ENCODE measurements around the gene GJB3.

GJB3 gene

GRCh38 chr1:34777519-34778321, 3.3 kb upstream of the GJB3 start:
- no peaks in the 10 kb centered on the region for H3K36me3 ChIP-seq (ENCODE audit: insufficient read depth, low read length)
- 0 out of 2 replicates have a peak, but pooled peaks cover 6% of the 10 kb centered on the region for H3K4me1 ChIP-seq (ENCODE audit: insufficient read depth, low read length)
- H3K9ac ChIP-seq (ENCODE audit: low read depth, low read length), result no peak overlapping the region
- WGBS, result 60% methylated on average over 10 of the region's 10 CpGs
- no peaks in the 10 kb centered on the region for H3K9me3 ChIP-seq (ENCODE audit: insufficient read depth, low read depth, low read length)
- no peak overlapping the region for H3K4me3 ChIP-seq (ENCODE audit: low read length)
- no peak overlapping the region for H3K27ac ChIP-seq (ENCODE audit: low read depth, low read length)
- peaks cover 34% of the 10 kb centered on the region for H3K27me3 ChIP-seq (ENCODE audit: insufficient read depth, low read length)

- Histone ChIP-seq H3K9me3 (ENCODE audit: insufficient read depth, low read depth, low read length) (no peaks in the 10 kb centered on the region), H3K9ac (ENCODE audit: low read depth, low read length) (no peak overlapping the region), H3K36me3 (ENCODE audit: insufficient read depth, low read length) (no peaks in the 10 kb centered on the region), H3K4me1 (ENCODE audit: insufficient read depth, low read length) (0 out of 2 replicates have a peak, but pooled peaks cover 6% of the 10 kb centered on the region), H3K4me3 (ENCODE audit: low read length) (no peak overlapping the region), H3K27me3 (ENCODE audit: insufficient read depth, low read length) (peaks cover 37% of the 10 kb centered on the region), H3K27ac (ENCODE audit: low read depth, low read length) (no peak overlapping the region)
- 92% methylated on average over 6 of the region's 6 CpGs for WGBS
These were observed 2.6 kb upstream of the GJB3 start for GRCh38 chr1:34778381-34778780.

- 96% methylated on average over 2 of the region's 5 CpGs for WGBS
- Histone ChIP-seq H3K27ac (ENCODE audit: low read depth, low read length) (no peak overlapping the region), H3K36me3 (ENCODE audit: insufficient read depth, low read length) (no peaks in the 10 kb centered on the region), H3K27me3 (ENCODE audit: insufficient read depth, low read length) (peaks cover 37% of the 10 kb centered on the region), H3K9me3 (ENCODE audit: insufficient read depth, low read depth, low read length) (no peaks in the 10 kb centered on the region), H3K4me1 (ENCODE audit: insufficient read depth, low read length) (0 out of 2 replicates have a peak, but pooled peaks cover 6% of the 10 kb centered on the region), H3K4me3 (ENCODE audit: low read length) (no peak overlapping the region), H3K9ac (ENCODE audit: low read depth, low read length) (no peak overlapping the region)
These were observed 2.0 kb upstream of the GJB3 start for GRCh38 chr1:34779005-34779404.

- WGBS, result 85% methylated on average over 5 of the region's 5 CpGs
- Histone ChIP-seq H3K4me3 (ENCODE audit: low read length) (no peak overlapping the region), H3K9me3 (ENCODE audit: insufficient read depth, low read depth, low read length) (no peaks in the 10 kb centered on the region), H3K27ac (ENCODE audit: low read depth, low read length) (no peak overlapping the region), H3K4me1 (ENCODE audit: insufficient read depth, low read length) (0 out of 2 replicates have a peak, but pooled peaks cover 6% of the 10 kb centered on the region), H3K27me3 (ENCODE audit: insufficient read depth, low read length) (peaks cover 37% of the 10 kb centered on the region), H3K9ac (ENCODE audit: low read depth, low read length) (no peak overlapping the region), H3K36me3 (ENCODE audit: insufficient read depth, low read length) (no peaks in the 10 kb centered on the region)
These were observed 1.5 kb upstream of the GJB3 start for GRCh38 chr1:34779526-34779925.

- no peaks in the 10 kb centered on the region for H3K9me3 ChIP-seq (ENCODE audit: insufficient read depth, low read depth, low read length)
- H3K27ac ChIP-seq (ENCODE audit: low read depth, low read length), result no peak overlapping the region
These were observed 1.1 kb upstream of the GJB3 start for GRCh38 chr1:34779962-34780361.

GRCh38 chr1:34780528-34780927, 486 bp upstream of the GJB3 start:
- Histone ChIP-seq H3K36me3 (ENCODE audit: insufficient read depth, low read length) (no peaks in the 10 kb centered on the region), H3K4me1 (ENCODE audit: insufficient read depth, low read length) (0 out of 2 replicates have a peak, but pooled peaks cover 6% of the 10 kb centered on the region), H3K4me3 (ENCODE audit: low read length) (peak overlapping the region; percentile 75), H3K9ac (ENCODE audit: low read depth, low read length) (no peak overlapping the region), H3K27me3 (ENCODE audit: insufficient read depth, low read length) (peaks cover 37% of the 10 kb centered on the region), H3K9me3 (ENCODE audit: insufficient read depth, low read depth, low read length) (no peaks in the 10 kb centered on the region), H3K27ac (ENCODE audit: low read depth, low read length) (no peak overlapping the region)
- 93% methylated on average over 1 of the region's 2 CpGs for WGBS

More at GRCh38 chr1:34779962-34780361, 1.1 kb upstream of the GJB3 start:
- no peaks in the 10 kb centered on the region for H3K36me3 ChIP-seq (ENCODE audit: insufficient read depth, low read length)
- no peak overlapping the region for H3K4me3 ChIP-seq (ENCODE audit: low read length)
- WGBS, result 88% methylated on average over 5 of the region's 5 CpGs
- no peak overlapping the region for H3K9ac ChIP-seq (ENCODE audit: low read depth, low read length)
- H3K27me3 ChIP-seq (ENCODE audit: insufficient read depth, low read length), result peaks cover 37% of the 10 kb centered on the region
- 0 out of 2 replicates have a peak, but pooled peaks cover 6% of the 10 kb centered on the region for H3K4me1 ChIP-seq (ENCODE audit: insufficient read depth, low read length)

GRCh38 chr1:34781844-34782391, 904 bp downstream of the GJB3 start:
- Histone ChIP-seq H3K9me3 (ENCODE audit: insufficient read depth, low read depth, low read length) (no peaks in the 10 kb centered on the region), H3K9ac (ENCODE audit: low read depth, low read length) (no peak overlapping the region), H3K36me3 (ENCODE audit: insufficient read depth, low read length) (no peaks in the 10 kb centered on the region), H3K27me3 (ENCODE audit: insufficient read depth, low read length) (peaks cover 37% of the 10 kb centered on the region), H3K4me3 (ENCODE audit: low read length) (peak overlapping the region; percentile 75), H3K4me1 (ENCODE audit: insufficient read depth, low read length) (0 out of 2 replicates have a peak, but pooled peaks cover 6% of the 10 kb centered on the region), H3K27ac (ENCODE audit: low read depth, low read length) (no peak overlapping the region)
- 9% methylated on average over 18 of the region's 18 CpGs for WGBS

- no peak overlapping the region for H3K4me3 ChIP-seq (ENCODE audit: low read length)
- 95% methylated on average over 28 of the region's 28 CpGs for WGBS
- H3K27me3 ChIP-seq (ENCODE audit: insufficient read depth, low read length), result peaks cover 33% of the 10 kb centered on the region
- 0 out of 2 replicates have a peak, but pooled peaks cover 6% of the 10 kb centered on the region for H3K4me1 ChIP-seq (ENCODE audit: insufficient read depth, low read length)
- H3K9ac ChIP-seq (ENCODE audit: low read depth, low read length), result no peak overlapping the region
- no peaks in the 10 kb centered on the region for H3K9me3 ChIP-seq (ENCODE audit: insufficient read depth, low read depth, low read length)
- H3K27ac ChIP-seq (ENCODE audit: low read depth, low read length), result no peak overlapping the region
- no peaks in the 10 kb centered on the region for H3K36me3 ChIP-seq (ENCODE audit: insufficient read depth, low read length)
These were observed 3.8 kb downstream of the GJB3 start for GRCh38 chr1:34784751-34785221.

- H3K36me3 ChIP-seq (ENCODE audit: insufficient read depth, low read length), result no peaks in the 10 kb centered on the region
- 0 out of 2 replicates have a peak, but pooled peaks cover 6% of the 10 kb centered on the region for H3K4me1 ChIP-seq (ENCODE audit: insufficient read depth, low read length)
- peaks cover 27% of the 10 kb centered on the region for H3K27me3 ChIP-seq (ENCODE audit: insufficient read depth, low read length)
- no peak overlapping the region for H3K27ac ChIP-seq (ENCODE audit: low read depth, low read length)
- no peak overlapping the region for H3K9ac ChIP-seq (ENCODE audit: low read depth, low read length)
- H3K9me3 ChIP-seq (ENCODE audit: insufficient read depth, low read depth, low read length), result no peaks in the 10 kb centered on the region
- WGBS, result 92% methylated on average over 22 of the region's 22 CpGs
- no peak overlapping the region for H3K4me3 ChIP-seq (ENCODE audit: low read length)
These were observed 4.3 kb downstream of the GJB3 start for GRCh38 chr1:34785231-34785874.

- H3K36me3 ChIP-seq (ENCODE audit: insufficient read depth, low read length), result no peaks in the 10 kb centered on the region
- 0 out of 2 replicates have a peak, but pooled peaks cover 6% of the 10 kb centered on the region for H3K4me1 ChIP-seq (ENCODE audit: insufficient read depth, low read length)
- no peak overlapping the region for H3K9ac ChIP-seq (ENCODE audit: low read depth, low read length)
- H3K9me3 ChIP-seq (ENCODE audit: insufficient read depth, low read depth, low read length), result no peaks in the 10 kb centered on the region
- no peak overlapping the region for H3K4me3 ChIP-seq (ENCODE audit: low read length)
- peaks cover 21% of the 10 kb centered on the region for H3K27me3 ChIP-seq (ENCODE audit: insufficient read depth, low read length)
- no peak overlapping the region for H3K27ac ChIP-seq (ENCODE audit: low read depth, low read length)
- WGBS, result 61% methylated on average over 3 of the region's 4 CpGs
These were observed 5.0 kb downstream of the GJB3 start for GRCh38 chr1:34785875-34786470.

Data from HUES64 (cell line).